Retinal pigment epithelial cell (primary cell): ENCODE data around the gene REEP2.

ENCODE experiments used
- DNase-seq: peaks from one replicate; pipeline ENCODE4 v3.0.0-alpha.2; 2010; ENCODE audit warnings: low read depth
- H3K4me3 ChIP-seq: 2 replicates; pipeline ENCODE4 v1.5.1; 2011; ENCODE audit warnings: mild to moderate bottlenecking, low read length, control low read depth, moderate library complexity
- CTCF ChIP-seq: conservative IDR thresholded peaks from 2 replicates; pipeline ENCODE4 v1.5.1; 2011; ENCODE audit warnings: low read depth, low read length, control low read depth, inconsistent platforms

Gene REEP2

GRCh38 chr5:138466900-138467710 is 28.2 kb downstream of the REEP2 start:
- no peak for DNase-seq
- TF ChIP-seq CTCF = no peak
- peak overlapping the region; percentile 91 for H3K4me3 ChIP-seq

- DNase-seq = no peak
- peak overlapping the region; percentile 91 for H3K4me3 ChIP-seq
- TF ChIP-seq CTCF = no peak
These were observed 28.9 kb downstream of the REEP2 start for GRCh38 chr5:138467711-138468132.

GRCh38 chr5:138468133-138468965 is 29.5 kb downstream of the REEP2 start:
- no peak for TF ChIP-seq CTCF
- peak overlapping the region; percentile 91 for H3K4me3 ChIP-seq
- DNase-seq = no peak

GRCh38 chr5:138468966-138469539 is 30.2 kb downstream of the REEP2 start:
- no peak for TF ChIP-seq CTCF
- DNase-seq = no peak
- H3K4me3 ChIP-seq = no peak overlapping the region

- no peak for TF ChIP-seq CTCF
- peak; percentile 56 for DNase-seq
- no peak overlapping the region for H3K4me3 ChIP-seq
These were observed 30.9 kb downstream of the REEP2 start for GRCh38 chr5:138469540-138470321.

GRCh38 chr5:138470322-138471051 is 31.6 kb downstream of the REEP2 start:
- no peak for DNase-seq
- no peak overlapping the region for H3K4me3 ChIP-seq
- no peak for TF ChIP-seq CTCF
